Liver (tissue), 9 donors: ENCODE measurements around the gene KRT31. TPM values are rescaled to one million over a fixed set of nuclear protein-coding genes. Genes with fewer than 3 reads are reported as not detected.

Source experiments
- DNase-seq: peaks from one replicate; pipeline ENCODE4 v3.0.0-alpha.2; 2017; ENCODE audit warnings: low spot score
- H3K27ac ChIP-seq, 2 donors: one replicate each; pipeline ENCODE4 v1.7.0; 2013; ENCODE audit warnings: inconsistent platforms in 2 of 2, low read length in 2 of 2, control low read depth in 1 of 2, low read depth in 1 of 2, mild to moderate bottlenecking in 1 of 2
- H3K27me3 ChIP-seq, 4 donors: one replicate each; pipeline versions ENCODE4 v1.6.1 to v1.7.0; 2013; ENCODE audit warnings: low read length in 3 of 4, inconsistent platforms in 1 of 4, mild to moderate bottlenecking in 1 of 4, moderate library complexity in 1 of 4; ENCODE audit not compliant: control insufficient read depth in 4 of 4, insufficient read depth in 4 of 4
- H3K36me3 ChIP-seq, 4 donors: one replicate each; pipeline versions ENCODE4 v1.6.1 to v1.7.0; 2013; ENCODE audit warnings: low read length in 3 of 4, mild to moderate bottlenecking in 3 of 4, low read depth in 1 of 4, moderate library complexity in 1 of 4; ENCODE audit not compliant: control insufficient read depth in 4 of 4, insufficient read depth in 3 of 4
- H3K4me1 ChIP-seq, 4 donors: one replicate each; pipeline versions ENCODE4 v1.6.1 to v1.7.0; 2013; ENCODE audit warnings: low read length in 3 of 4, mild to moderate bottlenecking in 3 of 4, moderate library complexity in 1 of 4; ENCODE audit not compliant: control insufficient read depth in 4 of 4, insufficient read depth in 4 of 4
- H3K4me3 ChIP-seq, 3 donors: one replicate each; pipeline versions ENCODE4 v1.6.1 to v1.7.0; 2013; ENCODE audit warnings: low read length in 3 of 3, control low read depth in 1 of 3, low read depth in 1 of 3, mild to moderate bottlenecking in 1 of 3
- H3K9ac ChIP-seq, 2 donors: one replicate each; pipeline ENCODE4 v1.7.0; 2013; ENCODE audit warnings: low read length in 2 of 2, mild to moderate bottlenecking in 2 of 2, moderate library complexity in 2 of 2, control low read depth in 1 of 2, low read depth in 1 of 2
- H3K9me3 ChIP-seq, 4 donors: one replicate each; pipeline versions ENCODE4 v1.6.1 to v1.7.0; 2013; ENCODE audit warnings: low read length in 3 of 4; ENCODE audit not compliant: control insufficient read depth in 4 of 4
- ATF3 ChIP-seq: IDR thresholded peaks from 2 replicates; pipeline ENCODE4 v1.6.1; 2016; ENCODE audit warnings: antibody characterized with exemption
- EGR1 ChIP-seq, 2 donors: IDR thresholded peaks; 2 replicates each; pipeline ENCODE4 v1.6.1; 2016 to 2018; ENCODE audit warnings: antibody characterized with exemption in 2 of 2, low read depth in 2 of 2
- FOXA1 ChIP-seq: IDR thresholded peaks from 2 replicates; pipeline ENCODE4 v1.6.1; 2016; ENCODE audit warnings: antibody characterized with exemption
- FOXA2 ChIP-seq: IDR thresholded peaks from 2 replicates; pipeline ENCODE4 v1.6.1; 2016; ENCODE audit warnings: antibody characterized with exemption
- GABPA ChIP-seq, 2 donors: IDR thresholded peaks in 1 of 2; conservative IDR thresholded peaks in 1 of 2; 2 replicates each; pipeline ENCODE4 v1.6.1; 2016; ENCODE audit warnings: antibody characterized with exemption in 2 of 2, mild to moderate bottlenecking in 1 of 2, moderate library complexity in 1 of 2
- HNF4A ChIP-seq, 2 donors: conservative IDR thresholded peaks; 2 replicates each; pipeline ENCODE4 v1.6.1; 2016; ENCODE audit warnings: antibody characterized with exemption in 2 of 2, mild to moderate bottlenecking in 2 of 2
- HNF4G ChIP-seq: IDR thresholded peaks from 2 replicates; pipeline ENCODE4 v1.6.1; 2016; ENCODE audit warnings: antibody characterized with exemption
- JUND ChIP-seq, 2 donors: IDR thresholded peaks; 2 replicates each; pipeline ENCODE4 v1.6.1; 2016; ENCODE audit warnings: antibody characterized with exemption in 2 of 2
- NR2F2 ChIP-seq: IDR thresholded peaks from 2 replicates; pipeline ENCODE4 v1.6.1; 2016; ENCODE audit warnings: antibody characterized with exemption
- RAD21 ChIP-seq, 2 donors: IDR thresholded peaks; 2 replicates each; pipeline ENCODE4 v1.6.1; 2016; ENCODE audit warnings: antibody characterized with exemption in 2 of 2, mild to moderate bottlenecking in 2 of 2
- RXRA ChIP-seq, 2 donors: IDR thresholded peaks; 2 replicates each; pipeline ENCODE4 v1.6.1; 2017 to 2018; ENCODE audit warnings: antibody characterized with exemption in 2 of 2, mild to moderate bottlenecking in 1 of 2
- SP1 ChIP-seq: IDR thresholded peaks from 2 replicates; pipeline ENCODE4 v1.6.1; 2018; ENCODE audit warnings: antibody characterized with exemption, mild to moderate bottlenecking
- TAF1 ChIP-seq: conservative IDR thresholded peaks from 2 replicates; pipeline ENCODE4 v1.6.1; 2016; ENCODE audit warnings: antibody characterized with exemption, mild to moderate bottlenecking
- YY1 ChIP-seq: IDR thresholded peaks from 2 replicates; pipeline ENCODE4 v1.6.1; 2016; ENCODE audit warnings: antibody characterized with exemption, mild to moderate bottlenecking
- WGBS: extraction: QIAGEN DNeasy Blood & Tissue Kit; methylation state at CpG from one replicate; pipeline ENCODE4 v1.1.7; 2013; 5-methylcytosine and 5-hydroxymethylcytosine counted together
- polyA plus RNA-seq, 2 donors: library from polyadenylated mRNA; stranded (reverse) in 1 of 2; unstranded in 1 of 2; fragments of 200-250 nt in 1 of 2; fragments of >200 nt in 1 of 2; fragmentation: Nextera tagmentation in 1 of 2; extraction: Ambion mirVana in 1 of 2; gene quantifications; one replicate each; pipeline versions ENCODE4 v1.2.1 to v1.2.3, GENCODE V29; 2013 to 2015
- total RNA-seq, 2 donors: library from RNA; depleted of rRNA; stranded (reverse); fragments of >200 nt; gene quantifications; one replicate each; pipeline ENCODE4 v1.2.3, GENCODE V29; 2014
- TF ChIP-seq, protein P1 (sequence below): IDR thresholded peaks from 2 replicates; pipeline ENCODE4 v1.6.1; 2016; ENCODE audit warnings: antibody characterized with exemption
- TF ChIP-seq, protein P2 (sequence below): fragments of 150-350 bp; IDR thresholded peaks from 2 replicates; pipeline ENCODE4 v1.5.1; 2017; ENCODE audit warnings: improper control_type of control experiment, low read depth, low read length; ENCODE audit not compliant: missing input control
- TF ChIP-seq, protein P3 (sequence below): IDR thresholded peaks from 2 replicates; pipeline ENCODE4 v1.6.1; 2016; ENCODE audit warnings: antibody characterized with exemption
- TF ChIP-seq, protein P4 (sequence below): IDR thresholded peaks from 2 replicates; pipeline ENCODE4 v1.6.1; 2016; ENCODE audit warnings: antibody characterized with exemption, mild to moderate bottlenecking
- donor health status: healthy.
- donor health status: healthy.
- donor health status: healthy.
- donor health status: healthy.
- donor health status: healthy.

KRT31 gene
- total and polyA plus RNA-seq, 4 donors: not detected

GRCh38 chr17:41440531-41441033 lies 43.2 kb upstream of the KRT31 start, which contains the start of gene KRT38:
Gene KRT38 (minus strand): TSS chr17:41440983. CDS start chr17:41440921, 62 bp downstream.
- no peak within 1 kb of the TSS for H3K4me3 ChIP-seq
- no peaks in the 10 kb centered on the region for H3K36me3 ChIP-seq
- no peak within 1 kb of the TSS for H3K27ac ChIP-seq
- no peak for DNase-seq
- no peaks in the 10 kb centered on the region for H3K9me3 ChIP-seq
- TF ChIP-seq NR2F2 (no peak), HNF4A (conservative IDR thresholded peaks at IDR 0.05) (no peak), FOXA2 (no peak), JUND (IDR thresholded peaks at IDR 0.05) (no peak), SP1 (no peak), TAF1 (no peak), FOXA1 (no peak), EGR1 (IDR thresholded peaks at IDR 0.05; ENCODE audit: low read depth in 2 of 2) (no peak), GABPA (IDR thresholded peaks at IDR 0.05 in 1 of 2, conservative IDR thresholded peaks at IDR 0.05 in 1 of 2) (no peak), HNF4G (no peak), YY1 (no peak), ATF3 (no peak), RXRA (IDR thresholded peaks at IDR 0.05) (no peak), RAD21 (IDR thresholded peaks at IDR 0.05) (no peak)
- TF ChIP-seq, protein P1, sequence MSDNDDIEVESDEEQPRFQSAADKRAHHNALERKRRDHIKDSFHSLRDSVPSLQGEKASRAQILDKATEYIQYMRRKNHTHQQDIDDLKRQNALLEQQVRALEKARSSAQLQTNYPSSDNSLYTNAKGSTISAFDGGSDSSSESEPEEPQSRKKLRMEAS: no peak
- TF ChIP-seq, protein P2, sequence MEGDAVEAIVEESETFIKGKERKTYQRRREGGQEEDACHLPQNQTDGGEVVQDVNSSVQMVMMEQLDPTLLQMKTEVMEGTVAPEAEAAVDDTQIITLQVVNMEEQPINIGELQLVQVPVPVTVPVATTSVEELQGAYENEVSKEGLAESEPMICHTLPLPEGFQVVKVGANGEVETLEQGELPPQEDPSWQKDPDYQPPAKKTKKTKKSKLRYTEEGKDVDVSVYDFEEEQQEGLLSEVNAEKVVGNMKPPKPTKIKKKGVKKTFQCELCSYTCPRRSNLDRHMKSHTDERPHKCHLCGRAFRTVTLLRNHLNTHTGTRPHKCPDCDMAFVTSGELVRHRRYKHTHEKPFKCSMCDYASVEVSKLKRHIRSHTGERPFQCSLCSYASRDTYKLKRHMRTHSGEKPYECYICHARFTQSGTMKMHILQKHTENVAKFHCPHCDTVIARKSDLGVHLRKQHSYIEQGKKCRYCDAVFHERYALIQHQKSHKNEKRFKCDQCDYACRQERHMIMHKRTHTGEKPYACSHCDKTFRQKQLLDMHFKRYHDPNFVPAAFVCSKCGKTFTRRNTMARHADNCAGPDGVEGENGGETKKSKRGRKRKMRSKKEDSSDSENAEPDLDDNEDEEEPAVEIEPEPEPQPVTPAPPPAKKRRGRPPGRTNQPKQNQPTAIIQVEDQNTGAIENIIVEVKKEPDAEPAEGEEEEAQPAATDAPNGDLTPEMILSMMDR: no peak
- TF ChIP-seq, protein P3, sequence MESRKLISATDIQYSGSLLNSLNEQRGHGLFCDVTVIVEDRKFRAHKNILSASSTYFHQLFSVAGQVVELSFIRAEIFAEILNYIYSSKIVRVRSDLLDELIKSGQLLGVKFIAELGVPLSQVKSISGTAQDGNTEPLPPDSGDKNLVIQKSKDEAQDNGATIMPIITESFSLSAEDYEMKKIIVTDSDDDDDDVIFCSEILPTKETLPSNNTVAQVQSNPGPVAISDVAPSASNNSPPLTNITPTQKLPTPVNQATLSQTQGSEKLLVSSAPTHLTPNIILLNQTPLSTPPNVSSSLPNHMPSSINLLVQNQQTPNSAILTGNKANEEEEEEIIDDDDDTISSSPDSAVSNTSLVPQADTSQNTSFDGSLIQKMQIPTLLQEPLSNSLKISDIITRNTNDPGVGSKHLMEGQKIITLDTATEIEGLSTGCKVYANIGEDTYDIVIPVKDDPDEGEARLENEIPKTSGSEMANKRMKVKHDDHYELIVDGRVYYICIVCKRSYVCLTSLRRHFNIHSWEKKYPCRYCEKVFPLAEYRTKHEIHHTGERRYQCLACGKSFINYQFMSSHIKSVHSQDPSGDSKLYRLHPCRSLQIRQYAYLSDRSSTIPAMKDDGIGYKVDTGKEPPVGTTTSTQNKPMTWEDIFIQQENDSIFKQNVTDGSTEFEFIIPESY: no peak
- TF ChIP-seq, protein P4, sequence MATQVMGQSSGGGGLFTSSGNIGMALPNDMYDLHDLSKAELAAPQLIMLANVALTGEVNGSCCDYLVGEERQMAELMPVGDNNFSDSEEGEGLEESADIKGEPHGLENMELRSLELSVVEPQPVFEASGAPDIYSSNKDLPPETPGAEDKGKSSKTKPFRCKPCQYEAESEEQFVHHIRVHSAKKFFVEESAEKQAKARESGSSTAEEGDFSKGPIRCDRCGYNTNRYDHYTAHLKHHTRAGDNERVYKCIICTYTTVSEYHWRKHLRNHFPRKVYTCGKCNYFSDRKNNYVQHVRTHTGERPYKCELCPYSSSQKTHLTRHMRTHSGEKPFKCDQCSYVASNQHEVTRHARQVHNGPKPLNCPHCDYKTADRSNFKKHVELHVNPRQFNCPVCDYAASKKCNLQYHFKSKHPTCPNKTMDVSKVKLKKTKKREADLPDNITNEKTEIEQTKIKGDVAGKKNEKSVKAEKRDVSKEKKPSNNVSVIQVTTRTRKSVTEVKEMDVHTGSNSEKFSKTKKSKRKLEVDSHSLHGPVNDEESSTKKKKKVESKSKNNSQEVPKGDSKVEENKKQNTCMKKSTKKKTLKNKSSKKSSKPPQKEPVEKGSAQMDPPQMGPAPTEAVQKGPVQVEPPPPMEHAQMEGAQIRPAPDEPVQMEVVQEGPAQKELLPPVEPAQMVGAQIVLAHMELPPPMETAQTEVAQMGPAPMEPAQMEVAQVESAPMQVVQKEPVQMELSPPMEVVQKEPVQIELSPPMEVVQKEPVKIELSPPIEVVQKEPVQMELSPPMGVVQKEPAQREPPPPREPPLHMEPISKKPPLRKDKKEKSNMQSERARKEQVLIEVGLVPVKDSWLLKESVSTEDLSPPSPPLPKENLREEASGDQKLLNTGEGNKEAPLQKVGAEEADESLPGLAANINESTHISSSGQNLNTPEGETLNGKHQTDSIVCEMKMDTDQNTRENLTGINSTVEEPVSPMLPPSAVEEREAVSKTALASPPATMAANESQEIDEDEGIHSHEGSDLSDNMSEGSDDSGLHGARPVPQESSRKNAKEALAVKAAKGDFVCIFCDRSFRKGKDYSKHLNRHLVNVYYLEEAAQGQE: no peak
- H3K27me3 ChIP-seq: peaks cover 0 to 6% (median 0%) of the 10 kb centered on the region in 4 donors
- peaks cover 0 to 3% (median 0%) of the 10 kb centered on the region in 4 donors for H3K4me1 ChIP-seq
- no peak within 1 kb of the TSS for H3K9ac ChIP-seq
- WGBS: 94% methylated on average over 10 of the region's 10 CpGs
